Activated naive CD8-positive, alpha-beta T cell treated with anti-CD3 and anti-CD28 coated beads, Interleukin-2, amount 50 U/mL, for 16 hours (primary cell): ENCODE measurements around the gene SIRT2.

Experiments
- DNase-seq: peaks from one replicate; pipeline ENCODE4 v3.0.0-alpha.2; 2020; ENCODE audit warnings: low read depth, low spot score

SIRT2 gene

GRCh38 chr19:38845374-38846024 lies 53.9 kb downstream of the SIRT2 start:
- no peak for DNase-seq

- DNase-seq: no peak
Measured at GRCh38 chr19:38844093-38844686, 55.2 kb downstream of the SIRT2 start.

DNA sequence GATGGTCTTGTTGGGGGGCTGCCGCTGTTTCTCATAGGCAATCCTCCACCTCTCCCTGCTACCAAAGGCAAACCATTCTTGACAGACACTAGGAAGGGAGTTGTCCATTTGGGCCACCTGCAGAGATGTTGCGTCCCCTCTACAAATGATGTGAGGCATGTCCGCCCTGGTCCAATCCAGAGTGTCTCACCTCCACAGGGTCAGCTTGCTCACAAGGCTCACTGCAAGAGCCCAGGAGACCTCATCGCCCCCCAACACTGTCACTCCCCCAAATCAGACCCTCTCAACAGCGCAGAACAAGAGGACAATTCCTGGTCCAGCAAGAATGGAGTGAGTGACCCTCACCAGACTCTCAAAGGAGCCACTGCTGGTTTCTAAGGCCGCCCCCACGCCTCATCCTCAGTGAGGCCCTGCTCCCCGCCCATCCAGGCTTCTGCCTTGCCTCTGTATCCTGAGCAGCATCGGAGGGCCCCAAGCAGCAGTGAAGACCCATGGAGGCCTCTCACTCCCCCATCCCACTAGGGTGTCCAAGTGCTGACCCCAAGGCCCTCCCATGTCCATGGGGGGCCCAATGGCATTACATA lies 56.2 kb downstream of the SIRT2 start:
- DNase-seq: no peak

GRCh38 chr19:38842439-38843174 lies 56.8 kb downstream of the SIRT2 start:
- DNase-seq: no peak

- no peak for DNase-seq
Measured at GRCh38 chr19:38841787-38842438, 57.5 kb downstream of the SIRT2 start.

- DNase-seq: no peak
Measured at GRCh38 chr19:38841180-38841766, 58.1 kb downstream of the SIRT2 start.

- no peak for DNase-seq
Measured at GRCh38 chr19:38840583-38840968, 58.8 kb downstream of the SIRT2 start.

- DNase-seq: no peak
Measured at GRCh38 chr19:38839816-38840582, 59.4 kb downstream of the SIRT2 start.

GRCh38 chr19:38838986-38839761 lies 60.2 kb downstream of the SIRT2 start:
- DNase-seq: no peak

GRCh38 chr19:38838208-38838985 lies 61.0 kb downstream of the SIRT2 start:
- peak; percentile 39 for DNase-seq

DNA sequence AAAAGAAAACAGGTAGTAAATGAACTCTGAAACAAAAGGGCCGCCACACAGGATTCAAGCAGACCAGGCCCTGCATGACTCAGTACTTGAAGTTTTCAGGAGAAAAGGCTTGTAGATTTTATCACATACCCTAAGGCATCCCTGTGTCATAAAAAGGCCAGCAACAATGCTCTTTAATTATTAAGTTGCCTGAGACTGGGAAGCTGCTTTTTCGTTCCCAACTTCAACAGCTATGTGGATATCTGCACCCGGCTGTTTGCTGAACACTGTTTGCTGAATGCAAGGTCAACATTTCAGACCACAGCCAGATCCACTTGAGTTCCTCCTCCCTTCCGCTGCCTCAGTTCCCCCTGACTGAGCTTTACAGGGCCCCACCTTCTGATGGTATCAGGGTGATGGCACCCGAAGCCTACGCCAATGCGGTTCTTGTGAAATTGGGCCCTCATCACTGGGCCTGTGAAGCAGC lies 61.7 kb downstream of the SIRT2 start:
- no peak for DNase-seq

GRCh38 chr19:38836983-38837626 lies 62.3 kb downstream of the SIRT2 start:
- DNase-seq: no peak

- no peak for DNase-seq
Measured at GRCh38 chr19:38836159-38836982, 63.0 kb downstream of the SIRT2 start.

GRCh38 chr19:38834590-38834989 lies 64.8 kb downstream of the SIRT2 start:
- no peak for DNase-seq

- no peak for DNase-seq
Measured at GRCh38 chr19:38834104-38834490, 65.3 kb downstream of the SIRT2 start.

DNA sequence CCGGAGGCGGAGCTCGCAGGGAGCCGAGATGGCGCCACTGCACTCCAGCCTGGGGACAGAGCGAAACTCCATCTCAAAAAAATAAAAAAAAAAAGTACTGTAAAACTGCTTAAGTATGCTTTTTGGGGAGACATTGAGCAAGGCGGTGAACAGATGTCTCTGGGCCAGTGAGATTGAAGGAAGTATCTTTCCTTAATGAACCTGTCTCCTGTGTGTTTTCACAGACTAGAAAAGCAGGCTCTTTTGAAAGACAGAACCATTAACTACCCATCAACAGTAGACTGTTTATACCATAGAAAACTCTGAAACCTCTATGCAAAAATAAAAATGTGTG lies 66.4 kb downstream of the SIRT2 start:
- no peak for DNase-seq

- DNase-seq: no peak
Measured at GRCh38 chr19:38831142-38831605, 68.2 kb downstream of the SIRT2 start.
